A549 (cell line): ENCODE results near the gene FOXB2. TPM values are rescaled to one million over a fixed set of nuclear protein-coding genes. Genes with fewer than 3 reads are reported as not detected.

Experiments
- ATAC-seq, 2 experiments: fragments of 200-7000 bp in 1 of 2; fragments of >200 bp in 1 of 2; cut with Nextera tagmentation in 1 of 2; cut with Tn5 transposase in 1 of 2; 3 replicates each; pipeline versions ENCODE4 v1.8.0 to v1.9.1; 2018 to 2020; ENCODE audit warnings: mild to moderate bottlenecking in 1 of 2, moderate library complexity in 1 of 2
- CTCF ChIA-PET: fragments of 300-600 bp; sonication (Branson Sonifier 250); formaldehyde crosslinking; extraction: SDS; loops from one replicate; lab custom pipeline; 2021; ENCODE audit warnings: antibody characterized with exemption, inconsistent platforms; lab: Yijun Ruan, JAX
- POLR2A ChIA-PET: fragments of 350-600 bp; formaldehyde crosslinking; extraction: SDS; loops from one replicate; lab custom pipeline; 2021; ENCODE audit warnings: antibody characterized with exemption, inconsistent platforms; lab: Yijun Ruan, JAX
- DNase-seq, 2 experiments: peaks; one replicate each; pipeline versions ENCODE4 v3.0.0 to v3.0.0-alpha.2; 2011 to 2016; ENCODE audit warnings: low read depth in 1 of 2, low spot score in 1 of 2
- FAIRE-seq: peaks from 2 replicates; lab custom pipeline; 2011; peaks lifted over from hg19 to GRCh38; lab: Jason Lieb, UNC
- H3K27ac ChIP-seq, 2 experiments: fragments of >200 bp; sonication (Bioruptor Twin); formaldehyde crosslinking; 3 replicates each; pipeline ENCODE4 v1.5.1; 2016 to 2017
- H3K4me1 ChIP-seq: fragments of >200 bp; sonication (Bioruptor Twin); formaldehyde crosslinking; 3 replicates; pipeline ENCODE4 v1.6.1; 2016
- H3K4me2 ChIP-seq: fragments of >200 bp; sonication (Bioruptor Twin); formaldehyde crosslinking; 3 replicates; pipeline ENCODE4 v1.6.1; 2016
- H3K4me3 ChIP-seq: fragments of >200 bp; sonication (Bioruptor Twin); formaldehyde crosslinking; 3 replicates; pipeline ENCODE4 v1.5.1; 2016
- H3K9me3 ChIP-seq: fragments of >200 bp; sonication (Bioruptor Twin); formaldehyde crosslinking; 3 replicates; pipeline ENCODE4 v1.6.1; 2016
- CBX2 ChIP-seq: fragments of 200-600 bp; sonication (generic); IDR thresholded peaks from 2 replicates; pipeline ENCODE4 v1.6.1; 2016; ENCODE audit warnings: low read depth, mild to moderate bottlenecking, borderline replicate concordance
- CEBPB ChIP-seq, 2 experiments: fragments of >200 bp in 1 of 2; sonication (Bioruptor Twin) in 1 of 2; formaldehyde crosslinking in 1 of 2; IDR thresholded peaks; 2 replicates each; pipeline ENCODE4 v1.6.1; 2012 to 2016
- CHD2 ChIP-seq: fragments of 150-350 bp; IDR thresholded peaks from 2 replicates; pipeline ENCODE4 v1.6.1; 2014; ENCODE audit warnings: low read length; ENCODE audit not compliant: partially characterized antibody
- CTCF ChIP-seq: fragments of >200 bp; sonication (Bioruptor Twin); formaldehyde crosslinking; IDR thresholded peaks from 3 replicates; pipeline ENCODE4 v1.5.1; 2016
- FOSL2 ChIP-seq, 2 experiments: fragments of 450-650 bp in 1 of 2; fragments of >200 bp in 1 of 2; sonication (Bioruptor Twin) in 1 of 2; formaldehyde crosslinking; IDR thresholded peaks; 2 replicates each; pipeline versions ENCODE4 v1.5.0 to v1.6.1; 2016 to 2020; ENCODE audit warnings: mild to moderate bottlenecking in 1 of 2, moderate library complexity in 1 of 2
- FOXS1 ChIP-seq: fragments of 250-450 bp; sonication (Bioruptor Pico); IDR thresholded peaks from 2 replicates; pipeline ENCODE4 v1.5.0; 2020; ENCODE audit warnings: mild to moderate bottlenecking, moderate library complexity
- GATA3 ChIP-seq: IDR thresholded peaks from 2 replicates; pipeline ENCODE4 v1.6.1; 2012; ENCODE audit warnings: borderline replicate concordance
- HDAC2 ChIP-seq: fragments of 200-600 bp; sonication (generic); IDR thresholded peaks from 2 replicates; pipeline ENCODE4 v1.6.1; 2016
- HMGXB4 ChIP-seq: fragments of 250-450 bp; sonication (Bioruptor Pico); IDR thresholded peaks from 2 replicates; pipeline ENCODE4 v1.5.0; 2021; ENCODE audit warnings: mild to moderate bottlenecking, moderate library complexity, borderline replicate concordance
- HOXB13 ChIP-seq: fragments of 250-450 bp; sonication (Bioruptor Pico); IDR thresholded peaks from 2 replicates; pipeline ENCODE4 v1.5.0; 2020; ENCODE audit warnings: low read depth, mild to moderate bottlenecking, moderate library complexity
- JUN ChIP-seq, 2 experiments: fragments of >200 bp; sonication (Bioruptor Twin); formaldehyde crosslinking; IDR thresholded peaks; 2 replicates in 1 of 2; 3 replicates in 1 of 2; pipeline ENCODE4 v1.6.1; 2016 to 2017
- MAZ ChIP-seq: fragments of 150-350 bp; IDR thresholded peaks from 2 replicates; pipeline ENCODE4 v1.6.1; 2014; ENCODE audit warnings: antibody characterized with exemption, low read depth, low read length, borderline replicate concordance
- MYC ChIP-seq: IDR thresholded peaks from 2 replicates; pipeline ENCODE4 v1.6.1; 2012; ENCODE audit warnings: mild to moderate bottlenecking, inconsistent platforms, low read length, improper control_type of control experiment, borderline replicate concordance
- NFE2L2 ChIP-seq: fragments of 150-350 bp; conservative IDR thresholded peaks from 2 replicates; pipeline ENCODE4 v1.6.1; 2014; ENCODE audit warnings: low read length
- NPAS2 ChIP-seq: fragments of 250-450 bp; sonication (Bioruptor Pico); IDR thresholded peaks from 2 replicates; pipeline ENCODE4 v1.8.0; 2022; ENCODE audit warnings: mild to moderate bottlenecking, moderate library complexity, borderline replicate concordance
- PHF8 ChIP-seq: fragments of 200-600 bp; sonication (generic); IDR thresholded peaks from 2 replicates; pipeline ENCODE4 v1.6.1; 2016; ENCODE audit warnings: low read depth, mild to moderate bottlenecking, antibody characterized with exemption, moderate library complexity, borderline replicate concordance
- POLR2A ChIP-seq: IDR thresholded peaks from 2 replicates; pipeline ENCODE4 v1.6.1; 2012; ENCODE audit warnings: mild to moderate bottlenecking, low read length
- POLR2AphosphoS2 ChIP-seq: conservative IDR thresholded peaks from 2 replicates; pipeline ENCODE4 v1.6.1; 2012; ENCODE audit warnings: low read length, improper control_type of control experiment, inconsistent platforms
- RAD21 ChIP-seq, 2 experiments: fragments of >200 bp in 1 of 2; sonication (Bioruptor Twin) in 1 of 2; formaldehyde crosslinking in 1 of 2; IDR thresholded peaks in 1 of 2; conservative IDR thresholded peaks in 1 of 2; 2 replicates in 1 of 2; 3 replicates in 1 of 2; pipeline ENCODE4 v1.6.1; 2012 to 2018; ENCODE audit warnings: inconsistent platforms in 1 of 2
- SMC3 ChIP-seq: fragments of >200 bp; sonication (Bioruptor Twin); formaldehyde crosslinking; IDR thresholded peaks from 3 replicates; pipeline ENCODE4 v1.6.1; 2018; ENCODE audit warnings: inconsistent platforms
- TFCP2L1 ChIP-seq: fragments of 250-450 bp; sonication (Bioruptor Pico); IDR thresholded peaks from 2 replicates; pipeline ENCODE4 v1.5.0; 2021; ENCODE audit warnings: mild to moderate bottlenecking
- USF2 ChIP-seq: fragments of 450-650 bp; IDR thresholded peaks from 2 replicates; pipeline ENCODE4 v1.6.1; 2014; ENCODE audit warnings: antibody characterized with exemption
- ZNF302 ChIP-seq: fragments of 250-450 bp; sonication (Bioruptor Pico); IDR thresholded peaks from 2 replicates; pipeline ENCODE4 v1.9.0; 2021; ENCODE audit warnings: inconsistent platforms, mild to moderate bottlenecking, moderate library complexity
- ZSCAN20 ChIP-seq: fragments of 250-450 bp; sonication (Bioruptor Pico); IDR thresholded peaks from 2 replicates; pipeline ENCODE4 v1.8.0; 2022; ENCODE audit warnings: mild to moderate bottlenecking, moderate library complexity
- WGBS: methylation state at CpG from one replicate; pipeline ENCODE4 v1.1.6; 2017; ENCODE audit errors: missing lambda C conversion rate; 5-methylcytosine and 5-hydroxymethylcytosine counted together
- polyA plus RNA-seq, 4 experiments: library from polyadenylated mRNA; depleted of rRNA in 3 of 4; stranded (reverse); fragments of >200 nt; fragmentation: RNase III in 1 of 4; extraction: RNeasy Plus Mini Kit Qiagen cat#74134 plus additional on column Dnase treatment in 1 of 4; gene quantifications; 2 replicates in 3 of 4; 3 replicates in 1 of 4; pipeline ENCODE4 v1.2.3, GENCODE V29; 2011 to 2017

Gene FOXB2
- polyA plus RNA-seq, 2 of the 4 experiments (the other 2 are of a cell fraction) = not detected

GRCh38 chr9:76984486-76984885 is 35.0 kb upstream of the FOXB2 start:
- CTCF ChIA-PET = interaction anchor here (3.3 kb wide), 1 partner anchor 174 kb away, joined by 21 read pairs; no protein-coding TSS in a partner anchor

GRCh38 chr9:76985581-76985980 is 33.9 kb upstream of the FOXB2 start:
- H3K9me3 ChIP-seq = no peaks in the 10 kb centered on the region; the same call in 2 of the 3 replicates
- H3K4me3 ChIP-seq = no peak overlapping the region
- CTCF ChIA-PET = interaction anchor here (2.0 to 15.7 kb wide), 2 partner anchors 12 to 178 kb away, joined by 15 to 309 read pairs; no protein-coding TSS in a partner anchor
- TF ChIP-seq ZNF302 (CRISPR knock-in tag) (no peak), HMGXB4 (no peak), SMC3 (no peak), NFE2L2 (no peak), TFCP2L1 (CRISPR knock-in tag) (no peak), MAZ (no peak), NPAS2 (CRISPR knock-in tag) (no peak), CEBPB (IDR thresholded peaks at IDR 0.05) (no peak)
- TF ChIP-seq, all 56 proteins: peak for 0
- no peak overlapping the region for H3K27ac ChIP-seq
- FAIRE-seq (no peak), DNase-seq (no peak), ATAC-seq (no peak)
- no peak overlapping the region for H3K4me2 ChIP-seq
- no peaks in the 10 kb centered on the region for H3K4me1 ChIP-seq
- WGBS = 70% methylated on average over 5 of the region's 5 CpGs
- POLR2A ChIA-PET = no interaction called here

More at GRCh38 chr9:76984486-76984885, 35.0 kb upstream of the FOXB2 start:
- Histone ChIP-seq H3K4me3 (no peak overlapping the region), H3K4me1 (no peaks in the 10 kb centered on the region), H3K4me2 (no peak overlapping the region), H3K9me3 (no peaks in the 10 kb centered on the region; the same call in 2 of the 3 replicates), H3K27ac (no peak overlapping the region)
- DNase-seq = no peak
- POLR2A ChIA-PET = no interaction called here
- FAIRE-seq = no peak
- WGBS = 12% methylated on average over 4 of the region's 4 CpGs
- TF ChIP-seq HDAC2 = no peak
- no peak for TF ChIP-seq SMC3
- TF ChIP-seq CHD2 = no peak
- no peak for TF ChIP-seq HMGXB4
- no peak for TF ChIP-seq POLR2AphosphoS2
- no peak for TF ChIP-seq FOSL2 (IDR thresholded peaks at IDR 0.05)
- TF ChIP-seq FOSL2 (CRISPR knock-in tag; IDR thresholded peaks at IDR 0.05) = no peak
- TF ChIP-seq CBX2 = no peak
- TF ChIP-seq POLR2A = no peak
- TF ChIP-seq HOXB13 (CRISPR knock-in tag) = no peak
- no peak for TF ChIP-seq USF2
- ATAC-seq = no peak

GRCh38 chr9:76987594-76988200 is 31.8 kb upstream of the FOXB2 start:
- ATAC-seq (peak; percentile 89 to 95; a peak in 5 of 6 replicates), FAIRE-seq (peak; percentile 92), DNase-seq (peak; percentile 38 to 60)
- Histone ChIP-seq H3K4me2 (no peak overlapping the region), H3K4me3 (no peak overlapping the region), H3K4me1 (no peaks in the 10 kb centered on the region), H3K27ac (no peak overlapping the region), H3K9me3 (no peaks in the 10 kb centered on the region)
- ChIA-PET POLR2A (no interaction called here), CTCF (interaction anchor here (0.7 to 15.7 kb wide), 21 partner anchors 9 to 230 kb away, joined by 3 to 309 read pairs (median 4); no protein-coding TSS in a partner anchor)
- 2% methylated on average over 3 of the region's 3 CpGs for WGBS
- TF ChIP-seq MYC (no peak), NFE2L2 (no peak), POLR2A (no peak), CTCF (peak; percentile 75), ZSCAN20 (CRISPR knock-in tag) (no peak), PHF8 (no peak), FOXS1 (CRISPR knock-in tag) (no peak), RAD21 (conservative IDR thresholded peaks at IDR 0.05 in 1 of 2, IDR thresholded peaks at IDR 0.05 in 1 of 2) (peak; percentile 88 to 92), HMGXB4 (no peak), GATA3 (no peak), JUN (IDR thresholded peaks at IDR 0.05) (no peak)
